ENCODE measurements around the gene HHIPL1.
"Not testable (repeated sequence)": the region's sequence is repeated elsewhere in the genome, so short reads cannot be mapped to it uniquely, and the experiment has no call there.

HHIPL1 gene

GRCh38 chr14:99635116-99635515 is 9.8 kb upstream of the HHIPL1 start:
- no peak overlapping the region for H3K4me3 ChIP-seq (replicated peaks; ENCODE audit: insufficient read depth, low read length)
- no peak overlapping the region for H3K27ac ChIP-seq (replicated peaks)
- TF ChIP-seq SPI1 (IDR thresholded peaks at IDR 0.05; ENCODE audit: borderline replicate concordance, low read depth) (no peak), POLR2AphosphoS5 (IDR thresholded peaks at IDR 0.05; ENCODE audit: low read depth) (no peak), GABPA (IDR thresholded peaks at IDR 0.05; ENCODE audit: low read depth) (no peak)
- TF ChIP-seq, protein P1, sequence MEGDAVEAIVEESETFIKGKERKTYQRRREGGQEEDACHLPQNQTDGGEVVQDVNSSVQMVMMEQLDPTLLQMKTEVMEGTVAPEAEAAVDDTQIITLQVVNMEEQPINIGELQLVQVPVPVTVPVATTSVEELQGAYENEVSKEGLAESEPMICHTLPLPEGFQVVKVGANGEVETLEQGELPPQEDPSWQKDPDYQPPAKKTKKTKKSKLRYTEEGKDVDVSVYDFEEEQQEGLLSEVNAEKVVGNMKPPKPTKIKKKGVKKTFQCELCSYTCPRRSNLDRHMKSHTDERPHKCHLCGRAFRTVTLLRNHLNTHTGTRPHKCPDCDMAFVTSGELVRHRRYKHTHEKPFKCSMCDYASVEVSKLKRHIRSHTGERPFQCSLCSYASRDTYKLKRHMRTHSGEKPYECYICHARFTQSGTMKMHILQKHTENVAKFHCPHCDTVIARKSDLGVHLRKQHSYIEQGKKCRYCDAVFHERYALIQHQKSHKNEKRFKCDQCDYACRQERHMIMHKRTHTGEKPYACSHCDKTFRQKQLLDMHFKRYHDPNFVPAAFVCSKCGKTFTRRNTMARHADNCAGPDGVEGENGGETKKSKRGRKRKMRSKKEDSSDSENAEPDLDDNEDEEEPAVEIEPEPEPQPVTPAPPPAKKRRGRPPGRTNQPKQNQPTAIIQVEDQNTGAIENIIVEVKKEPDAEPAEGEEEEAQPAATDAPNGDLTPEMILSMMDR (IDR thresholded peaks at IDR 0.05; ENCODE audit: insufficient read depth, low read length): no peak
- TF ChIP-seq, protein P2, sequence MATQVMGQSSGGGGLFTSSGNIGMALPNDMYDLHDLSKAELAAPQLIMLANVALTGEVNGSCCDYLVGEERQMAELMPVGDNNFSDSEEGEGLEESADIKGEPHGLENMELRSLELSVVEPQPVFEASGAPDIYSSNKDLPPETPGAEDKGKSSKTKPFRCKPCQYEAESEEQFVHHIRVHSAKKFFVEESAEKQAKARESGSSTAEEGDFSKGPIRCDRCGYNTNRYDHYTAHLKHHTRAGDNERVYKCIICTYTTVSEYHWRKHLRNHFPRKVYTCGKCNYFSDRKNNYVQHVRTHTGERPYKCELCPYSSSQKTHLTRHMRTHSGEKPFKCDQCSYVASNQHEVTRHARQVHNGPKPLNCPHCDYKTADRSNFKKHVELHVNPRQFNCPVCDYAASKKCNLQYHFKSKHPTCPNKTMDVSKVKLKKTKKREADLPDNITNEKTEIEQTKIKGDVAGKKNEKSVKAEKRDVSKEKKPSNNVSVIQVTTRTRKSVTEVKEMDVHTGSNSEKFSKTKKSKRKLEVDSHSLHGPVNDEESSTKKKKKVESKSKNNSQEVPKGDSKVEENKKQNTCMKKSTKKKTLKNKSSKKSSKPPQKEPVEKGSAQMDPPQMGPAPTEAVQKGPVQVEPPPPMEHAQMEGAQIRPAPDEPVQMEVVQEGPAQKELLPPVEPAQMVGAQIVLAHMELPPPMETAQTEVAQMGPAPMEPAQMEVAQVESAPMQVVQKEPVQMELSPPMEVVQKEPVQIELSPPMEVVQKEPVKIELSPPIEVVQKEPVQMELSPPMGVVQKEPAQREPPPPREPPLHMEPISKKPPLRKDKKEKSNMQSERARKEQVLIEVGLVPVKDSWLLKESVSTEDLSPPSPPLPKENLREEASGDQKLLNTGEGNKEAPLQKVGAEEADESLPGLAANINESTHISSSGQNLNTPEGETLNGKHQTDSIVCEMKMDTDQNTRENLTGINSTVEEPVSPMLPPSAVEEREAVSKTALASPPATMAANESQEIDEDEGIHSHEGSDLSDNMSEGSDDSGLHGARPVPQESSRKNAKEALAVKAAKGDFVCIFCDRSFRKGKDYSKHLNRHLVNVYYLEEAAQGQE (IDR thresholded peaks at IDR 0.05; ENCODE audit: insufficient replicate concordance, low read depth): no peak
- no peak for DNase-seq (ENCODE audit: low read depth in 1 of 2, low spot score in 1 of 2)
- no peaks in the 10 kb centered on the region for H3K27me3 ChIP-seq (ENCODE audit: insufficient read depth, poor library complexity, severe bottlenecking)

DNA sequence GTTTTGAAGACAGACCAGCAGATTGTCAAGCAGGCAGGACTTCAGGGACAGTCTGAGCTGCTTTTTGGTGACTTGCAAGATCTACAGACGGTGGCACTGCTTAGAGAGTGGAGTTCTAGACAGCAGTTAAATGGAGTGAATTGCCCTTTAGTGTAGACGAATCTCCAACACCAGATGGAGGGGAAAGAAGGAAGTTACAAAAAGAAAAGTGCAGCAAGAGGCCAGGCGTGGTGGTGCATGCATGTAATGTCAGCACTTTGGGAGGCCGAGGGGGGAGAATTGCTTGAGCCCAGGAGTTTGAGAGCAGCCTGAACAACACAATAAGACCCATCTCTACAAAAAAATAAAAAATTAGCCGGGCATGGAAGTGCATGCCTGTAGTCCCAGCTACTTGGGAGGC is 8.4 kb upstream of the HHIPL1 start:
- peak in 1 of 2 experiments; percentile 10 for DNase-seq (ENCODE audit: low read depth in 1 of 2, low spot score in 1 of 2)
- TF ChIP-seq GABPA (IDR thresholded peaks at IDR 0.05; ENCODE audit: low read depth) (no peak), POLR2AphosphoS5 (IDR thresholded peaks at IDR 0.05; ENCODE audit: low read depth) (no peak)
- TF ChIP-seq, protein P1 (IDR thresholded peaks at IDR 0.05; ENCODE audit: insufficient read depth, low read length): no peak
- TF ChIP-seq, protein P2 (IDR thresholded peaks at IDR 0.05; ENCODE audit: insufficient replicate concordance, low read depth): no peak
- no peak overlapping the region for H3K4me3 ChIP-seq (replicated peaks; ENCODE audit: insufficient read depth, low read length)
- no peak overlapping the region for H3K27ac ChIP-seq (replicated peaks)
- no peaks in the 10 kb centered on the region for H3K27me3 ChIP-seq (ENCODE audit: insufficient read depth, poor library complexity, severe bottlenecking)

GRCh38 chr14:99637624-99638023 is 7.3 kb upstream of the HHIPL1 start:
- no peak for DNase-seq (ENCODE audit: low read depth in 1 of 2, low spot score in 1 of 2)
- H3K27me3 ChIP-seq (ENCODE audit: insufficient read depth, poor library complexity, severe bottlenecking): no peaks in the 10 kb centered on the region
- TF ChIP-seq, protein P1 (IDR thresholded peaks at IDR 0.05; ENCODE audit: insufficient read depth, low read length): no peak
- TF ChIP-seq, protein P2 (IDR thresholded peaks at IDR 0.05; ENCODE audit: insufficient replicate concordance, low read depth): no peak

GRCh38 chr14:99642771-99643170 is 2.2 kb upstream of the HHIPL1 start:
- DNase-seq (ENCODE audit: low read depth in 1 of 2, low spot score in 1 of 2); H3K27ac ChIP-seq (replicated peaks); H3K4me3 ChIP-seq (replicated peaks; ENCODE audit: insufficient read depth, low read length): not testable (repeated sequence)
- H3K27me3 ChIP-seq (ENCODE audit: insufficient read depth, poor library complexity, severe bottlenecking): peaks cover 23% of the 10 kb centered on the region

More at GRCh38 chr14:99637624-99638023, 7.3 kb upstream of the HHIPL1 start:
- Histone ChIP-seq H3K27ac (replicated peaks) (no peak overlapping the region), H3K4me3 (replicated peaks; ENCODE audit: insufficient read depth, low read length) (no peak overlapping the region)
